GM12873 (cell line): ENCODE data around the gene INSL4.

Experiments
- TF ChIP-seq, protein P1 (sequence below): IDR thresholded peaks from 2 replicates; pipeline ENCODE4 v1.5.1; 2012; ENCODE audit warnings: low read depth, mild to moderate bottlenecking, moderate library complexity, low read length, control low read depth; ENCODE audit not compliant: insufficient read depth; ENCODE audit errors: missing control alignments

INSL4 gene

DNA sequence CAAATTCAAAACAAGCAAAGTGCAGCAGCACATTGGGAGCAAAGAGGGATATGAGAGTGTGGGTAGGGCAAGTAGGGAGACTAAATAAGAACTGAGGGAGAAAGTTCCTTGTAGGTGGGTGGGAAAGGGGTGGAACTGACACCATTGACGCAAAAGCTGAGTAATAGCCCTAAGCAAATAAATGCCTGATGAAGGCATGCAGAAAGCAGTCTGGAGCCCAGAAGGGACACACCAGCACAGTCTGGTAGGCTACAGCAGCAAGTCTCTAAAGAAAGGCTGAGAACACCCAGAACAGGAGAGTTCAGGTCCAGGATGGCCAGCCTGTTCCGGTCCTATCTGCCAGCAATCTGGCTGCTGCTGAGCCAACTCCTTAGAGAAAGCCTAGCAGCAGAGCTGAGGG is at the start of gene INSL4:
Gene INSL4 (plus strand): TSS at position 208 of the 400 bp plus-strand sequence. CDS start 105 bp downstream, at position 313.
- TF ChIP-seq, protein P1, sequence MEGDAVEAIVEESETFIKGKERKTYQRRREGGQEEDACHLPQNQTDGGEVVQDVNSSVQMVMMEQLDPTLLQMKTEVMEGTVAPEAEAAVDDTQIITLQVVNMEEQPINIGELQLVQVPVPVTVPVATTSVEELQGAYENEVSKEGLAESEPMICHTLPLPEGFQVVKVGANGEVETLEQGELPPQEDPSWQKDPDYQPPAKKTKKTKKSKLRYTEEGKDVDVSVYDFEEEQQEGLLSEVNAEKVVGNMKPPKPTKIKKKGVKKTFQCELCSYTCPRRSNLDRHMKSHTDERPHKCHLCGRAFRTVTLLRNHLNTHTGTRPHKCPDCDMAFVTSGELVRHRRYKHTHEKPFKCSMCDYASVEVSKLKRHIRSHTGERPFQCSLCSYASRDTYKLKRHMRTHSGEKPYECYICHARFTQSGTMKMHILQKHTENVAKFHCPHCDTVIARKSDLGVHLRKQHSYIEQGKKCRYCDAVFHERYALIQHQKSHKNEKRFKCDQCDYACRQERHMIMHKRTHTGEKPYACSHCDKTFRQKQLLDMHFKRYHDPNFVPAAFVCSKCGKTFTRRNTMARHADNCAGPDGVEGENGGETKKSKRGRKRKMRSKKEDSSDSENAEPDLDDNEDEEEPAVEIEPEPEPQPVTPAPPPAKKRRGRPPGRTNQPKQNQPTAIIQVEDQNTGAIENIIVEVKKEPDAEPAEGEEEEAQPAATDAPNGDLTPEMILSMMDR = no peak

- TF ChIP-seq, protein P1 = no peak
Observed at GRCh38 chr9:5184776-5185175, 46.4 kb upstream of the INSL4 start.

GRCh38 chr9:5185220-5185840 is 45.9 kb upstream of the INSL4 start, which contains the start of gene INSL6:
Gene INSL6 (minus strand): TSS chr9:5185639. CDS start chr9:5185602, 37 bp downstream.
- TF ChIP-seq, protein P1 = no peak

DNA sequence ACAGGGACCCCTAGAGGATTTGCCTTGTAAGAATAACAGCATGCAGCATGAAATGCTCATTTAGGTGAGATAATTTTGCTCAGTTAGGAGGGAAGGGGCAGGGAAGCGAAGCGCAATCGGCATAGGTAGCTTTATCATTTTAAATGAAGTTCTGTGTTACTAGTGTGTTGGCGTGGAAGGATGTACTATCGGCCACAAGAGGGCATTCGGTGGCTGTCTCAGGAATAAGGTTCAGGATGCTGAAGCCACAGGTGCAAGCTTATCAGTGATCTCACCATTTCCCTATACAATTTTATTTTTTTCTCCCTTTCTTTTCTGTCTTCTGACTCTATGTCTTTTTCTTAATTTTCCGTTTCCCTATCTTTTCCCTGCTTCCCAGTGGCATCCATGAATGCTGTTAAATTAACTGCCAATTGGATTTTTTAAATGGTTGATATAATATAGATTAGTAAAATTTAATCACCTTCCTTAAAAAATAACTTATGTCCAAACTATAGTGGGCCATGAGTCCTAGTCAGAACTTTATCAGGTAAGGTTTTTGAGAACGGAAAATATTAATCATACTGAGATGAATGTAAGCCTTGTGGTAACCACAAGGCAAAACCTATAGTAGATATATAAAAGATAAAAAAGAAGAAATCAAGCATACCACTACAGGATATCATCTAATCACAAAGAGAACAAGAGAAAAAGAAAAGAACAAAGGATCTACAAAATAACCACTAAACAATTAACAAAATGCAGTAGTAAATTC is 44.6 kb upstream of the INSL4 start:
- TF ChIP-seq, protein P1 = peak; percentile 62

DNA sequence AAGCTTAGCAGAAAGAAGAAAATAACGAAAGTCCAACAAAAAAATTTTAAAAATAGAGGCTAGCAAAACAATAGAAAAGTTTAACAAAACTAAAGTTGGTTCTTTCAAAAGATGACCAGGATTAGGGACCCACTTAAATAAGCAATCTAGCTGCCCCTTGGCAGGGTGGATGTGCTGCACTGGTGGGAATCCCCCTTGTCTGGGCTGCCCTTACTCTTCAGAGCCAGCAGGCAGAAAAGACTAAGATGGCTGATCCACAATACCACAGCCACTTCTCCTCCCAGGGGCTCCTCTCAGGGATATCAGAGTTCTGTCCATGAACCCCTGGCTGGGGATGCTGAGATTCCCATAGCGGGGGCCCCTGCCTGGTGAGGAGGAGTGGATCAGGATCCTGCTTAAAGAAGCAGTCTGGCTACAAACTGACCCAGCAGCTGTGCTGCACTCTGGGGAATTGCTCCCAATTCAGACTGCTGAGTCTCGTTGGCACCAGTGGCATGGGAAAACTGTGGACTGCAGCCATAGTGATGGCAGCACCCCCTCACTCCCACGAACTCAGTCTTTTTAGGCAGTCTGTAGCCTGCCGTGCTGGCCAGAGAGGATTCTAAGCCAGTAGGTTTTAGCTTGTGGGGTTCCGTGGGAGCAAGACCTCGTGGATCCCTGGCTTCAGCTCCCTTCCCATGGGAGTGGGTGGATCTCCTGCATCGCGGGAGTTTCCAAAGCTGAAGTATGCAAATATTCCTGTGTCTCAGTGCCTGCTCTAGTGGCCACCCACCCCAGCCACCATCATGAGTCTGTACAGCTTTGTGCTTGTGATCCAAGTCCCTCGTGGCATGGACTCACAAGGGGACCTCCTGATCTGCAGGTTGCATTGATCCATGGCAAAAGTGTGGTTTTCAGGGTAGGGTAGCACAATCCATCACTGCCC is 42.9 kb upstream of the INSL4 start:
- TF ChIP-seq, protein P1 = no peak

DNA sequence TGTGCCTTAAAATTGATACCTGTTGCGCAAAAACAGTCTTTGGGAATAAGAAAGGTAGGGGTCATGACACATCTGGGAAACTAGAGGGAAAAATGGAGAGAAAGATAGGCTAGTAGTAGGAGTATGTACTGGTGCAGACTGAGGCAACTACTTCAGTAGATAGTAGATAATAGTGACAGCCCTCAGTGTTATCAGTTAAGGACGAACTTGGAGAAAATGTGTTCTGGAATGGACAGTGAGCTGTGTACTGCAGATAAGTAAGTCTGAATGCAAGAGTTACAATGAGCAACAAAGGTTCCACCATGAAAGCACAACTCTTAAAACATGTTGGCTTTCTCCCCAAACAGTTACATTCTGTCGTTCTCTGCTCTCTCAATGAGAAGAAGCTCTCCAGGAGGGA is 39.2 kb upstream of the INSL4 start:
- TF ChIP-seq, protein P1 = no peak
